Mammary epithelial cell (primary cell): ENCODE measurements around the gene OR10K1.

Experiments
- CTCF ChIP-seq, 2 donors: IDR thresholded peaks in 1 of 2; conservative IDR thresholded peaks in 1 of 2; 2 replicates each; pipeline ENCODE4 v1.5.1; 2011 to 2012; ENCODE audit warnings: inconsistent platforms in 2 of 2, low read length in 2 of 2, mild to moderate bottlenecking in 2 of 2, control low read depth in 1 of 2, low read depth in 1 of 2; ENCODE audit not compliant: insufficient read depth in 1 of 2; ENCODE audit errors: extremely low read depth in 1 of 2
- EZH2 ChIP-seq: IDR thresholded peaks from 2 replicates; pipeline ENCODE4 v1.6.1; 2012; ENCODE audit warnings: low read length, inconsistent platforms, borderline replicate concordance

- TF ChIP-seq CTCF (conservative IDR thresholded peaks at IDR 0.05 in 1 of 2, IDR thresholded peaks at IDR 0.05 in 1 of 2; ENCODE audit: extremely low read depth in 1 of 2, insufficient read depth in 1 of 2, low read depth in 1 of 2, low read length in 2 of 2) (no peak), EZH2 (no peak)
These were observed 36.6 kb upstream of the OR10K1 start for GRCh38 chr1:158425027-158425426.
